ENCODE data around the gene C1GALT1.
"Not testable (repeated sequence)": the region's sequence is repeated elsewhere in the genome, so short reads cannot be mapped to it uniquely, and the experiment has no call there.

The C1GALT1 gene

DNA sequence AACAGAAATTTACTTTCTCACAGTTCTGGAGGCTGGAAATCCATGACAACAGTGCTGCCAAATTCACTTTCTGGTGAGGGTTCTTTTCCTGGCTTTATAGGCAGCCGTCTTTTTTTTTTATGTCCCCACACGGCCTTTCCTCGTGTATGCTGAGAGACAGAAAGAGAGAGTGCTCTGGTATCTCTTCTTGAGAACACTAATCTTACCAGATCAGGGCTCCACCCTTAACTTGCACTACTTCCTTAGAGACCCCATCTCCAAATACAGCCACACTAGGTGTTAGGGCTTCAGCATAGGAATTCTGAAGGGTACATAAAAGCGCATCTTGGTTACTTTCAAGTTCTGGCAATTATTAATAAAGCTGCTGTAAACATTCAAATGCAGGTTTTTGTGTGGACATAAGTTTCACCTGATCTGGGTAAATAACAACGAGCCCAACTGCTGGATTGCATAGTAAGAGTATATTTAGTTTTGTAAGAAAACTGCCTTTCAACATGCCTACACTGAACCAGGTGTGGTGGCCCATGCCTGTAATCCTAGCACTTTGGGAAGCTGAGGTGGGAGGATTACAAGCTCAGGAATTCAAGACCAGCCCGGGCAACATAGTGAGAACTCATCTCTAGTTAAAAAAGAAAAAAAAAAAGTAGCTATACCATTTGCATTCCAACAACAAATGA, 8.2 kb upstream of the C1GALT1 start:
- no peak for DNase-seq

DNA sequence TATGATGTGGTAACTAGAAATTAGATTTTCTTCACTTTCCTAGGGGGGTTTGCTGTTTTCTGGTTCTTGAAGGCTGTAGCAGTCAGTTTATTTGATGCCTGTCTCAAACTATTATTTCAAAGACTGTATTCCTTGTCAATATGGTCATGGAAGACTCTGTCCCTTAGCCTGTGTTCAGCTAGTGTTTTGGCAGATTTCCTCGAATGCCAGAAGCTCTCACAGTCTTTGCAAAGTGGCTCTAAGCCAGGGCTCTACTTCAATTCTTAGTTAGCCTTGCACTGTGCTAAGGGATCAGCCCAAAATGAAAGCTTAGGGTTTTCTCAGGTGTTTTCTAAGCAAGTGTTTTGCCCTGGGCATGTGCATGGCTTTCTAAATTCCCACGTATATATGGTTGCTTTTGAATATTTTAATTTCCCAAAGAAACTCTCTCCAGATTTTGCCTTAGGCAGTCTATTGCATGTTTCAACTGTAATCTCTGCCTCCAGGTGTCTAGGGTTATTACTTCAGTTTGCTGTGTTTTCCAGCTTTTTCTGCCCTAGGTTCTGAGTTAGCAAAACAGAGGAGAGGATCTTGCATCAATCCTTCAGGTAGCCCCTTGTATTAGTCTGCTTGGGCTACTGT, 7.2 kb upstream of the C1GALT1 start:
- no peak for DNase-seq

DNA sequence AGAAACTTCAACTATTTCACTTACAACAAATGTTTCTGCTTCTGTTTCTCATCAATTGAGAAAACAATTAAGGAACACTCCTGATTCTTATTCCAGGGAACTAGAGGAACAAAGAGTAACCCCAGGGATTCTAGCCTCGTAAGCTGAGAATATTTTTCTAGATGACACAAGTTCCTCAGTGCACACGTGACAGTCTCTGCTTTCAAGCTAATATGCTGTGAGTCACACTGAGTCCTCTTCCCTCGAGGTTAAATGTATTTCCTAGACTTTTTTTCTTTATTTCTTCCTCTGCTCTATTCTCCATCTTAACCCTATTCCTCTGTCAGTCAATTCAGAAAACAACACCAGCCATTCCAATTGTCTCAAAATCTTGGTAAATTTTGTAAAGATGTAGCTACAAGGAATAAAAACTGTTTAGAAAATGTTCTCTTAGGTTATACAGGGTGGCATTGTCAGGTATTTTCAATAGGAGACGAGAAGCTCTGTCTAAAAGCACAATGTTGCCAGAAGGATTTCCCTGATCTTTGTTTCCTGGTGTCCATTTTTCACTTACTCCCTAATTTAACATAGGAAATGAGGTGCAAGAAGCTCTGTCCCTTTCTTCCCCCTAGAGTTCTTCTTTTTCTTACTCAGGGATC, 5.8 kb upstream of the C1GALT1 start:
- no peak for DNase-seq

DNA sequence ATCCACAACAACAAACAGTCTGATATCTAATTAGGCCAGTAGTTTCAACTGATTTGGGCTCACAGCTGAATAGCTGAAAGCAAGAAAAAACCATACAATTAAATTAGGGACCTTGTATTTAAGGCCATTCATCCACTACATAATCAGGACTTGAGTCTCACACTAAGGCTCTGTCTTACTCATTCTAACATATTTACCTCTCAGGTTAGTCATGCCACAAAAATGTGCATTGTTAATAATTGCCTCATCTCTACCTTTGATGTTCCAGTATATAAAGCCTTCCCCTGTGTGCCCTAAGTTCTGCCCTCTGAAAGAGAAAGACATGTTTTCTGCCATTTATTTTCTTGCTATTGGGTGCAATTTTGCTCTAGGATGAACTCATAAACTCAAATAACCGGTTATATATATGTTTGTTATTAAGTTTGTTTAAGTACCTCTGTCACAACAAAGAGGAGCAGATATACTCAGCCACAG, 5.3 kb upstream of the C1GALT1 start:
- DNase-seq: no peak

DNA sequence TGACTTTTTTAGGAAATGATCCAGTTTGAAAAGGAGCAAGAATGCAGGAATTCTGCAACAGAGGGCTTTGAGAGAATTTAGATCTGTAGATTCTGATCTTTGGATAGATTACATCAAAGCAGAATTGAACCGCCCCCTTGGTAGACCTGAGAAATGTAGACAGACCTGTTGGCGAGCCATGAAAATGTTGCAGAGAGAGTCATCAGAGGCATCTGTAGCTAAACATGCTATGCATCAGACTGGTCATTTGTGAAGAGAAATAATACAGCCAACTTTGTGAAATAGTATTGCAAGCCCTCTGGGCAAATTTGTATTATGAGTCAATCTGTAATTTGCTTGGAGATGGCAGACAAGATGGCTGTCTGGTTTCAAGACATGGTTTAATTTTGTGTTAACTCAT, 4.3 kb upstream of the C1GALT1 start:
- no peak for DNase-seq

DNA sequence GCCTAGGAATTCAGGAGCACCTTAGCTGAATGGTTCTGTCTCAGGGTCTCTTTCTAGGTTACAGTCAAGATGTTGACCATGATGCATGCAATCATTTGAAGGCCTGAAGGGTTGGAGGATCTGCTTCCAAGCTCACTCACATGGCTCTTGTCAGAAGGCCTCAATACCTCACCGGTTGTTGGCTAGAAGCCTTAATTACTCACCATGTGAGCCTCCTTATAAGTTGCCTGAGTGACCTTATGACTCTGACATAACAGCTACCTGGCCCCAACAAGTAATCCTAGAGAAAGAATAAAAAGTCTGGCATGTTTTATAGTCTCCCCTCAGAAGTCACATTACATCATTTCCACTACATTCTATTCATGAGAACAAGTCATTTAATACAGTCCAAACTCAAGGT, 3.4 kb upstream of the C1GALT1 start:
- DNase-seq: no peak

DNA sequence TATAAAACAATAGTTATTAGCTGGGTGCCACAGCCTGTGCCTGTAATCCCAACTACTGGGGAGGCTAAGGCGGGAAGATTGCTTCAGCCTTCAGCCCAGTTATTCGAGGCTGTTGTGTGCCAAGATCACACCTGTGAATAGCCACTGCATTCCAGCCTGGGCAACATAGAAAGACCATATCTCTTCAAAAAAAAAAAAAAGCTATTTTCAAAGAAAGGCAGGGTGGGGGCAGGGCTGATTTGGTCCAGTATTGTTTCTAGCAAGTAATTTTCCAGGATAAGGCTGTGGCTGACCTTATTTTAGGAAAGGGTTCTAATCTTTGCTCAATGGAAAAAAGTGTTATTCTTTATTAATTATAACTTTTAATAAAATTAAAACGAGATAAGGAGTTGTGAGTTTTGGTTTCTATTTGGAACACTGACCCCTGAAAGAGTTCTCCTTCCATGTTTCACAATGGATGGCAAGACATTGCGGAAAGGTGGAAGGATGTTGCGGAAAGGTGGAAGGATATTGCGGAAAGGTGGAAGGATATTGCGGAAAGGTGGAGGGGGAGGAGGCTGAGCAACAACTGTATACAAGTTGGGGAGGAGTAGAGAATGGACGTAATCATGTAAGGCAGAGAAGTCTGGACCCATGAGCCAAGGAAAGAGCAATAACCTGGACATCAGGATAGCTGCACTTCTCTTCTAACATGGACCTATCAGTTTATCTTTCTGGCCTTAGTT, 1.5 kb upstream of the C1GALT1 start:
- no peak for DNase-seq

DNA sequence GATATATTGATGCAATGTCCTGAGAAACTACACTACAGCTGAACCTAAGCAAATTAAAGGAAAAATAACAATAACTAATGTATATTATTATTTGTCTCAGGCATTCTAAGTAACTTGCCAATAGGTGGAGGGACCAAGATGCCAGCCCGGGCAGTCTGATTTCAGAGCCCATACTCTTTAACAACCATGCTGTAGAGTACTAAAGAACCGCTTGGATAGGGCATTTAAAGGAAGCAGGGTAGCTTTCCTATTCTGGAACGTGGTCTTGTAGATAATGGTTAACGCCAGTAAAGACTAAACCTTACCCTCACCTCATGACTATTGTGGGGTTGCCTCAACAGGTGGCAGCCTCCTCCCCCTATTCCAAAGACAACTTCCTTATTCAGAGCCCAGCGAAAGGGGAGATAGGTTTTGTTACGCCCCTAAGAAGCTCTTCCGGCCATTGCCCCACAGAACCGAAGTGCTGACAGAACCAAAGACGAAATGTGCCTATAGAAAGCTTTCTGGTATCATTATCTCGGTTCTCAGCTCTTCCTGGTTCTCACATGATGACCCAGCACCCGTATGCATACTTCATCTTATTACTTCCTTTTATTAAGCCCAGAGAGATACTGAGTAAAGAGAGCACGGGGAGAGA, 707 bp upstream of the C1GALT1 start:
- DNase-seq: peak; percentile 15 to 53

DNA sequence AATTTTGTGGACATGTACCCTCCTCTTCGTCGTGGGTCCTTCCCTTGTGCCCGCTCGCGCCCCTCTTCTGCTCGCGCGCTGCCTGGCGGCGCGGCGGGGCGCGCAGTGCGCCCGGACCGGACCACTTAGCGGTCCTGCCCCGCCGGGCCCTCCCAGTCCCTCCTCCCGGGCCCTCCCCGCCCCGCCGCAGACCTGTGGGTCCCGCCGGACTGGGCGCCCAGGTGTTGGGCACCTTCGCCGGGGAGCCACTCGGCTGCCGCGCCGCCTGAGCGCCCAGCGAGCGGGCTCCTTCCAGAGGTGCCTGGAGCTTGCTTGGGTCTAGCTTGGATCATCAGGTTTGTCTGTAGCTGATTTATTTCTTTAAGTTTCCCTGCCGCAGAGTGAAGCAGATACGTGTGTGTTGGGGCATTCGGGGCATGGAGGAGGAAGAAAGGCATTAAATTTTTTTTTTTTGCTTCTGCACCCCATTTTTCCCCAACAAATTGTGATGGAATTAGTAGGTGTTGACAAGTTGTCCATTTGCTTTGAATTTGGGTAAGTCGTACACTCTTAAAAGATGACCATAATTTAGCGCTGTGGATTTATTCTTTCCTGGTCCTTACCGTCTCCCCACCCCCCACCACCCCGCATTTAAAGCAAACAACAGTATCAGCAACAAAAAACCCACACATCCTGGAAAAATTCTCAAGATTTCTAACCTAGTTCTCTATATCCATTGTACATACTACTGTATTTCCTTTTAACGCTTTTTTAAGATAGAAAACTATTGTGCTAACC, 905 bp downstream of the C1GALT1 start:
- peak; percentile 26 to 42 for DNase-seq

DNA sequence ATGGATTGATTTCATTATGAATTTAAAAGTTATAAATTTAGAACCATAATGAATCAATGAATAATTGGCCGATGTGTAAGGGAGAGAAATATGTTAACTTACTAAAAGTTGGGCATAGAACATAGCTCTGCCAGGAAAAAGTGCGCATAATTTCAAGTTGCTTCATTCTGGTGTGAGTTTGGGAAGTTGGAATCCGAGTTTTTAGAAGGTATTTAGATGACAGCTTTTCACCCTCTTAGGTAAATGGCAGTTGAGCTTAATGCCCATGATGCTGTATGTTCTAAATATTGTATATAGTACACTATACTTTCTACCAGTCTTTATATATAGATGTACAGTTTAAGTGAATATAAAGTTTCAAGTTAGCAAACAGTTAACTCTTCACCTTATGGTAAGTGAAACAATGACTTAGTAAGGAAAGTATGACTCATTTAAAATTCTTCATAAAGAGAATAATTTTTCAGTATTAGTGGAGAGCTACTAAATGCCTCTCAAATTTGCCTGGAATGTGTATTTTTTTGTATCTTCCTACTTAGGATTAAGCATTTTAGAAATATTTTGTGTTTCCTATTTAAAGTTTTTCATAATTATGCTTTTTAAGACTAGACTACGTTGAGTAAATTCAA, 1.6 kb downstream of the C1GALT1 start:
- DNase-seq: no peak

DNA sequence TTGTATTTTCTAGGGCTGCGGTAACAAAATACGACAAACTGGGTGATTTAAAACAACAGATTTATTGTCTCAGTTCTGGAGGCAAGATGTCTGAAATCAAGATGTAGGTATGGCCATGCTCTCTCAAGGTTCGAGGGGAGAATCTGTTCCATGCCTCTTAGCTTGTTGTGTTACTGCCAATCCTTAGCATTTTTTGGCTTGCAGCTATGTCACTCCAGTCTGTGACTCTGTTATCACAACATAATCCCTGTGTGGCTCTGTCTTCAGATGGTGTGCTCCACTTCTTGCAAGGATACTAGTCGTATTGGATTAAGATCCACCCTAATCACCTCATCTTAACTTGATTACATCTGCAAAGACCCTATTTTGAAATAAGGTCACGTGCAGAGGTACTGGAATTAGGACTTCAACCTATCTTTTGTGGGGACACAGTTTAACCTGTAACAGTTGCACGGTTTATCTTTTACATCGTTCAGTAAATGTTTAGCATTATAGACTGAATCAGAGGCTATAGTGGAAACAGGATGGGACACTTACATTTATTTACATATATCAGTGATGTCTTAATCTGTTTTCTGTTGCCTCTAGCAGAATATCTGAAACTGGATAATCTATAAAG, 3.1 kb downstream of the C1GALT1 start:
- DNase-seq: no peak

DNA sequence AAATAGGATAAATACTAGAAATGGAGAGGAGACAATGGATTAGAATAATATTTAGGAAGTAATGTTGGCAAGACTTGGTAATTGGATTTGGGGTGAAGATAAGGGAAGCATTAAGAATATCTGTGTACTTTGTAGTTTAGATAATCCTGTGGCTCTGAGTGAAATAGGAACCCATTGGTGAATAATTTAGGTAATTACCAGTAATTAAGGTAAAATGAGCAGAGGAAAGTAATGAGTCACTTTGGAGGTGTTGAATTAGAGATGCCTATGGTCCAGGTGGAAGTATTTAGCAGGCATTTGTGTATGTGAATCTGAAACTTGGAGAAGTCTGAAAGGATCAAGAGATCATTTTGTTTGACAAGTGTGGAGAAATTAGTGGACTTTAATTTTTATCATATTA, 5.7 kb downstream of the C1GALT1 start:
- DNase-seq: no peak

DNA sequence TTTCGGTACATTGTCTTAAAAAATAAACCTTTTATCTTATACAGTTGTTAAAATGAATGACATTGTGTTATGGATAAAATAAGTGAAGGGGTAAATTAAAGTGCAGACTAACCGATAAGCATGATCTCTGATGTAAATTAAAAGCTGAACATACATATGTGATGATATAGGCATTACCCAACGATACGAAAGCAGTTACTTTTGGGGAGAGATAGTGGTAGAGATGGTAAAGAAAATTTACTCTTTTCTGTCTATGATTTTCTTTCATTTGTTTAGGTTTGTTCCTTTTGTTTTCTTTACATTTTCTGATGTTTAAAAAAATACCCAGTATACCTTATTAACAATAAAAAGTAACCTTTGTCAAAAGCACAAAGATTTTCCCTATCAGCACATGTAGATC, 6.4 kb downstream of the C1GALT1 start:
- DNase-seq: no peak

DNA sequence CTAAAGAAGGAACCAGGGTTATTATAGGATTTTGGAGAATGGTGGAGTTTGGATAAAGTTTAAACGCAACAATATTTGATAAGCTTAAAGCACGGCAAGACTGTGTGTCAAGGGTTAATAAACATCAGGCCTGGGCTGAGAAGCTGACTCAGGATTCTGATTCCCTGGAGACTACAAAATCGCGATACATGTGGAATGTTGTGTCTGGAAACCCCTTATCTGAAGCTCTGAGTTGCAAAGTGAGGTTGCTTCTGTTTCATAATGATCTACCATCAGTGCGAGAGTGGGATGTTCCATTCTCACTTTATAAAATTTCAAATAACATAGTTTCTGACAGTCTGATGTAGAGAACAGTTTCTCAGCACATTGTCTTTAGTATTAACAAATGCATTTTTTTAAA, 7.8 kb downstream of the C1GALT1 start:
- no peak for DNase-seq

DNA sequence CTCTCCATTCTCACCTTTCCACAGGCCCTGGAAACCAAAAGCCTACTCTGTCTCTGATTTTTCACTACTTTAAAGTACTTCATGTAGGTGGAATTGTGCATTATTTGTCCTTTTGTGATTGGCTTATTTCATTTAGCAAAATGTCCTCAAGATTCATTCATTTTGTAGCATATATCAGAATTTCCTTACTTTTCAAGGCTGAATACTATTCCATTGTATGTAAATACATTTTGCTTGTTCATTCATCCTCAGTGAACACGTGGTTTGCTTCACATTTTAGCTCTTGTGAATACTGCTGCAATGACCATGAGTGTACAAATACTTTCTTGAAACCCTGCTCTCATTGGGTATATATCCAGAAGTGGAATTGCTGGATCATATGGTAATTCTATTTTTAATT, 8.8 kb downstream of the C1GALT1 start:
- DNase-seq: no peak

DNA sequence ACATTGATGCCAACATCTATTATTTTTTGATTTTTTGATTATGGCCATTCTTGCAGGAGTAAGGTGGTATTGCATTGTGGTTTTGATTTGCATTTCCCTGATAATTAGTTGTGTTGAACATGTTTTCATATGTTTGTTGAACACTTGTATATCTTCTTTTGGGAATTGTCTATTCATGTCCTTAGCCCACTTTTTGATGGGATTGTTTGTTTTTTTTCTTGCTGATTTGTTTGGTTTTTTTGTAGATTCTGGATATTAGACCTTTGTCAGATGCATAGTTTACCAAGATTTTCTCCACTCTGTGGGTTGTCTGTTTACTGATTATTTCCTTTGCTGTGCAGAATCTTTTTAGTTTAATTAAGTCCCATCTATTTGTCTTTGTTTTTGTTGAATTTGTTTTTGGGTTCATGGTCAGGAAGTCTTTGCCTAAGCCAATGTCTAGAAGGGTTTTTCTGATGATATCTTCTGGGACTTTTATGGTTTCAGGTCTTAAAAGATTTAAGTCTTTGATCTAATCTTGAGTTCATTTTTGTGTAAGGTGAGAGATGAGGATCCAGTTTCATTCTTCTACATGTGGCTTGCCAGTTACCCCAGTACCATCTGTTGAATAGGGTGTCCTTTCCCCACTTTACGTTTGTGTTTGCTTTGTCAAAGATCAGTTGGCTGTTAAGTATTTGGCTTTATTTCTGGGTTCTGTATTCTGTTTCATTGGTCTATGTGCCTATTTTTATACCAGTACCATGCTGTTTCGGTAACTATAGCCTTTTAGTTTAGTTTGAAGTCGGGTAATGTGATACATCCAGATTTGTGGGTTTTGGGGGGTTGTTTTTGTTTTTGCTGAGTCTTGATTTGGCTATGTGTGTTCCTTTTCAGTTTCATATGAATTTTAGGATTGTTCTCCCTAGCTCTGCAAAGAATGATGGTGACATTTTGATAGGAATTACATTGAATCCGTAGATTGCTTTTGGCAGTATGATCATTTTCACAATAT, 10.7 kb downstream of the C1GALT1 start:
- DNase-seq: not testable (repeated sequence)

DNA sequence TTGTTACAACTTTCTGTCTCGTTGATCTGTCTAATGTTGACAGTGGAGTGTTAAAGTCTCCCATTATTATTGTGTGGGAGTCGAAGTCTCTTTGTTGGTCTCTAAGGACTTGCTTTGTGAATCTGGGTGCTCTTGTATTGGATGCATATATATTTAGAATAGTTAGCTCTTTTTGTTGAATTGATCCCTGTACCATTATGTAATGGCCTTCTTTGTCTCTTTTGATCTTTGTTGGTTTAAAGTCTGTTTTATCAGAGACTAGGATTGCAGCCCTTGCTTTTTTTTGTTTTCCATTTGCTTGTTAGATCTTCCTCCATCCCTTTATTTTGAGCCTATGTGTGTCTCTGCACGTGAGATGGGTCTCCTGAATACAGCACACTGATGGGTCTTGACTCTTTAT, 17.2 kb downstream of the C1GALT1 start:
- DNase-seq: not testable (repeated sequence)

DNA sequence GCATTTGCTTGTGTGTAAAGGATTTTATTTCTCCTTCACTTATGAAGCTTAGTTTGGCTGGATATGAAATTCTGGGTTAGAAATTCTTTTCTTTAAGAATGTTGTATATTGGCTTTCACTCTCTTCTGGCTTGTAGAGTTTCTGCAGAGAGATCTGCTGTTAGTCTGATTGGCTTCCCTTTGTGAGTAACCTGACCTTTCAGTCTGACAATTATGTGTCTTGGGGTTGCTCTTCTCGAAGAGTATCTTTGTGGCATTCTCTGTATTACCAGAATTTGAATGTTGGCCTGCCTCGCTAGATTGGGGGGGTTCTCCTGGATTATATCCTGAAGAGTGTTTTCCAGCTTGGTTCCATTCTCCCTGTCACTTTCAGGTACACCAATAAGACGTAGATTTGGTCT, 17.9 kb downstream of the C1GALT1 start:
- not testable (repeated sequence) for DNase-seq

DNA sequence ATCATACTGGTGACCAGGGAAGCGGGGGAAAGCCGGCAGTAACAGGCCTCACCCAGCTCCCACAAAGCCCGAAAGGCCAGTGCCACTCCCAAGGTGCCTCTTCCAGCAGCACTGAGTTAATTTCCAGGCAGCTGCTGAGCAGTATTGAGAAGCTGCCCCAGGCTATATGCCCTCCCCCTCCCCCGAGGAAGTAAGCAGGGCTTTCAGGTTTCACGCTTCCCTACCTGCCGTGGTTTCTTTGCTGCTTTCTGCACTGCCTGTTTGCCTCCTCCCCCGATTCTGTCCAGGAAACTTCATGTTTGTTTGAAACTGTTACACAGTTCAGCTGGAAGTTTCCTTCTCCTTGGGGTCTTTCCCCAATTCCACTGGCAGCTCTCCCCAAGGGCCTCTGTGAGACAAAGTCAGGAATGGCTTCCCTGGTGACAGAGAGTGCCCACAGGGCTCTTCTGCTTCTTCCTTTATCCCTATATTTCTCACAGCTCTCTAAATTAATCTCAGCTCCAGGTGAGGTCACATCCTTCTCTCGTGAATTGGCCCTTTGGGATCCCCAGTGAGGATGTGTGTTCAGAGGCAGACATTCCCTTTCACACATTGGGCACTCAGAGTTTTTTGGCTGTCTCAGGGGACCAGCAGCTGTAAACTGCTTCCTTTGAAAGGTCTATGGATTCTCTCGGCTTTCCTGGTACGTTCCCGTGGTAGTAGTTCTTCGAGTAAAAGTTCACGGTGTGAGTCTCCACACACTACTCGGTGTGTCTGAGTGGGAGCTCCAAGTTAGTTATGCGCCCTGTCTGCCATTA, 19.4 kb downstream of the C1GALT1 start:
- DNase-seq: peak; percentile 16 to 17

Measured in stimulated activated CD4-positive, alpha-beta T cell treated with anti-CD3 and anti-CD28 coated beads, Interleukin-4, amount 100 ng/mL, for 4 hours (primary cell).